Astrocyte (in vitro differentiated cells and primary cell): ENCODE data around the gene ZNF462. TPM values are rescaled to one million over a fixed set of nuclear protein-coding genes. Genes with fewer than 3 reads are reported as not detected.

ENCODE experiments used
- DNase-seq: peaks from one replicate; pipeline ENCODE4 v3.0.0-alpha.2; 2010; ENCODE audit warnings: low read depth
- FAIRE-seq: peaks from 2 replicates; lab custom pipeline; 2011; peaks lifted over from hg19 to GRCh38; lab: Jason Lieb, UNC
- H2AFZ ChIP-seq: 2 replicates; pipeline ENCODE4 v1.6.0; 2012; ENCODE audit warnings: low read depth, low read length, inconsistent platforms
- H3K27ac ChIP-seq: 2 replicates; pipeline ENCODE4 v1.5.1; 2011; ENCODE audit warnings: low read depth, low read length, inconsistent platforms
- H3K27me3 ChIP-seq: 2 replicates; pipeline ENCODE4 v1.6.0; 2011; ENCODE audit warnings: low read length, inconsistent platforms; ENCODE audit not compliant: insufficient read depth
- H3K36me3 ChIP-seq: 2 replicates; pipeline ENCODE4 v1.5.1; 2011; ENCODE audit warnings: low read length, inconsistent platforms; ENCODE audit not compliant: insufficient read depth
- H3K4me1 ChIP-seq: 2 replicates; pipeline ENCODE4 v1.5.1; 2011; ENCODE audit warnings: low read length, inconsistent platforms; ENCODE audit not compliant: insufficient read depth
- H3K4me2 ChIP-seq: 2 replicates; pipeline ENCODE4 v1.6.0; 2012; ENCODE audit warnings: low read length, inconsistent platforms
- H3K4me3 ChIP-seq: 2 replicates; pipeline ENCODE4 v1.5.1; 2011; ENCODE audit warnings: low read depth, mild to moderate bottlenecking, low read length, inconsistent platforms; ENCODE audit not compliant: insufficient read depth
- H3K79me2 ChIP-seq: 2 replicates; pipeline ENCODE4 v1.6.0; 2012; ENCODE audit warnings: mild to moderate bottlenecking, low read length, inconsistent platforms; ENCODE audit not compliant: insufficient read depth
- H3K9ac ChIP-seq: 2 replicates; pipeline ENCODE4 v1.6.0; 2012; ENCODE audit warnings: mild to moderate bottlenecking, low read length, inconsistent platforms
- H3K9me3 ChIP-seq: 2 replicates; pipeline ENCODE4 v1.5.1; 2012; ENCODE audit warnings: low read depth, mild to moderate bottlenecking, low read length, inconsistent platforms; ENCODE audit not compliant: insufficient read depth
- H4K20me1 ChIP-seq: 2 replicates; pipeline ENCODE4 v1.6.0; 2012; ENCODE audit warnings: low read length, inconsistent platforms; ENCODE audit not compliant: insufficient read depth
- H3K27ac Mint-ChIP-seq: one replicate; pipeline ENCODE4 v1.8.0; 2021; ENCODE audit warnings: mild to moderate bottlenecking, mixed read lengths; ENCODE audit not compliant: unreplicated experiment
- H3K27me3 Mint-ChIP-seq: one replicate; pipeline ENCODE4 v1.8.0; 2021; ENCODE audit warnings: low read depth, mixed read lengths; ENCODE audit not compliant: unreplicated experiment
- H3K36me3 Mint-ChIP-seq: one replicate; pipeline ENCODE4 v1.8.0; 2021; ENCODE audit warnings: low read depth, mixed read lengths; ENCODE audit not compliant: unreplicated experiment
- H3K4me1 Mint-ChIP-seq: one replicate; pipeline ENCODE4 v1.8.0; 2021; ENCODE audit warnings: low read depth, mixed read lengths; ENCODE audit not compliant: unreplicated experiment
- H3K4me3 Mint-ChIP-seq: one replicate; pipeline ENCODE4 v1.8.0; 2021; ENCODE audit warnings: mild to moderate bottlenecking, moderate library complexity, mixed read lengths; ENCODE audit not compliant: unreplicated experiment
- H3K9me3 Mint-ChIP-seq: one replicate; pipeline ENCODE4 v1.8.0; 2021; ENCODE audit warnings: mild to moderate bottlenecking, mixed read lengths; ENCODE audit not compliant: unreplicated experiment
- CTCF ChIP-seq: IDR thresholded peaks from 2 replicates; pipeline ENCODE4 v1.5.1; 2011; ENCODE audit warnings: low read depth, mild to moderate bottlenecking, inconsistent platforms, low read length, moderate library complexity; ENCODE audit not compliant: insufficient read depth
- EZH2 ChIP-seq: IDR thresholded peaks from 2 replicates; pipeline ENCODE4 v1.6.1; 2012; ENCODE audit warnings: mild to moderate bottlenecking, low read length, inconsistent platforms; ENCODE audit not compliant: insufficient read depth
- total RNA-seq: library from RNA; stranded (reverse); gene quantifications from 2 replicates; pipeline ENCODE4 v1.2.1, GENCODE V29; 2021

Gene ZNF462
- total RNA-seq, 1 donor from 2014 or later = 126 TPM

GRCh38 chr9:106862110-106862820 is 701 bp upstream of the ZNF462 start:
- peak; percentile 44 for DNase-seq
- H2AFZ ChIP-seq = peak overlapping the region; percentile 85
- peak overlapping the region; percentile 83 for H3K27ac ChIP-seq
- H3K9me3 ChIP-seq = no peaks in the 10 kb centered on the region
- FAIRE-seq = no peak
- H3K27me3 Mint-ChIP-seq = no peaks in the 10 kb centered on the region
- peaks cover 49% of the 10 kb centered on the region for H3K79me2 ChIP-seq
- H3K9me3 Mint-ChIP-seq = no peaks in the 10 kb centered on the region
- peaks cover 7% of the 10 kb centered on the region for H3K4me1 ChIP-seq
- no peaks in the 10 kb centered on the region for H4K20me1 ChIP-seq
- H3K27me3 ChIP-seq = no peaks in the 10 kb centered on the region
- peak overlapping the region; percentile 98 for H3K27ac Mint-ChIP-seq
- peaks cover 23% of the 10 kb centered on the region for H3K4me1 Mint-ChIP-seq
- peak overlapping the region; percentile 93 for H3K4me3 ChIP-seq
- peaks cover 2% of the 10 kb centered on the region for H3K36me3 Mint-ChIP-seq
- peak overlapping the region; percentile 97 for H3K4me2 ChIP-seq
- peak overlapping the region; percentile 88 for H3K9ac ChIP-seq
- TF ChIP-seq CTCF (no peak), EZH2 (no peak)
- no peaks in the 10 kb centered on the region for H3K36me3 ChIP-seq
- peak overlapping the region; percentile 100 for H3K4me3 Mint-ChIP-seq

- Histone ChIP-seq H3K79me2 (peaks cover 71% of the 10 kb centered on the region), H3K4me1 (peaks cover 7% of the 10 kb centered on the region)
- TF ChIP-seq CTCF (no peak), EZH2 (no peak)
Measured at GRCh38 chr9:106864373-106865143, 1.6 kb downstream of the ZNF462 start.

More at GRCh38 chr9:106864373-106865143, 1.6 kb downstream of the ZNF462 start:
- Mint-ChIP-seq H3K4me1 (peaks cover 38% of the 10 kb centered on the region), H3K27me3 (no peaks in the 10 kb centered on the region), H3K9me3 (no peaks in the 10 kb centered on the region), H3K27ac (peak overlapping the region; percentile 94), H3K4me3 (peak overlapping the region; percentile 100), H3K36me3 (peaks cover 5% of the 10 kb centered on the region)
- Histone ChIP-seq H3K4me3 (peak overlapping the region; percentile 93), H3K27ac (peak overlapping the region; percentile 83), H3K9me3 (no peaks in the 10 kb centered on the region), H3K27me3 (no peaks in the 10 kb centered on the region), H2AFZ (peak overlapping the region; percentile 85), H4K20me1 (peaks cover 16% of the 10 kb centered on the region), H3K9ac (peak overlapping the region; percentile 88), H3K36me3 (no peaks in the 10 kb centered on the region), H3K4me2 (peak overlapping the region; percentile 97)
- DNase-seq (peak; percentile 56), FAIRE-seq (no peak)
